H54 (cell line): ENCODE results near the gene LPP.
"Not testable (repeated sequence)": the region's sequence is repeated elsewhere in the genome, so short reads cannot be mapped to it uniquely, and the experiment has no call there.

Experiments
- DNase-seq: peaks from one replicate; pipeline ENCODE4 v3.0.0; 2011; ENCODE audit warnings: low spot score, mixed read lengths; ENCODE audit not compliant: insufficient read length
- FAIRE-seq: peaks from 3 replicates; lab custom pipeline; 2011; peaks lifted over from hg19 to GRCh38; lab: Jason Lieb, UNC
- POLR2A ChIP-seq: IDR thresholded peaks from 2 replicates; pipeline ENCODE4 v1.6.1; 2011; ENCODE audit warnings: low read depth, mild to moderate bottlenecking, low read length

Gene LPP

DNA sequence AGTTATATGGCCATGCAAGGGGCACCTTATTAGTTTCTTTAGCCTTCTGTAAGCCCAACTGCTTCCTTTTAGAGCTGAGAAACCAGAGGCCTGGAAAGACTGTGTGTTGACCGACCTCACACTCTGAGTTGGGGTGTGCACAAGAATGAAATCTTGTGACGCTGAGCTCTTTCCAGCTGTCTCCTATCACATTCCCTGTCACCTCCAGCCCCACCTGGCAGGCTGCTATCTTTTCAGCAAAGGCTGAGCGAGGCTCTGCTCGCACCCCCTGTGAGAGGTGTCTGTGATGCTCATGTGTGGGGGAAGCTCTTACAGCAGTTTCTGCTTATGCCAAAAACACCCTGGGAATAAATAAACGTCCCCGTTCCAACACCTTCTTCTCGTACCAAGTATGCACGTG lies 27.0 kb upstream of the LPP start:
- no peak for DNase-seq
- no peak for FAIRE-seq
- no peak for TF ChIP-seq POLR2A

DNA sequence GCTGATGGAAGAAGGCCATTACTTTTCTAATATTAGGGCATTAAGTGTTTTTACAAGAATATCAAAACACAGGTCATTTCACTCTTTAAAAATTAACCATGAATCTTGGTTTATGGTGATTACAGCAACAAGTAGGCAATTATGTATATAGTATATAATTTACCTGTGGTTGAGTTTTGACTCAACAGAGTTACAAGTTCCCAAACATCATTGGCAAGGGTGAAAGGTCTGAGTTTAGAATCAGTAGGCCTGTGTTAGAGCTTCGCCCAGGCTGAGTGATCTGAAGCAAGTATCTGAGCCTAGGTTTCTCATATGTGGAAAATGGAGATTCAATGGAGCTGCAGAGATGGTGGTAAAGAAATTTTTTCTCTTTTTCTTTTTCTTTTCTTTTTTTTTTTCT lies 25.1 kb upstream of the LPP start:
- DNase-seq: no peak
- no peak for FAIRE-seq
- TF ChIP-seq POLR2A: no peak

DNA sequence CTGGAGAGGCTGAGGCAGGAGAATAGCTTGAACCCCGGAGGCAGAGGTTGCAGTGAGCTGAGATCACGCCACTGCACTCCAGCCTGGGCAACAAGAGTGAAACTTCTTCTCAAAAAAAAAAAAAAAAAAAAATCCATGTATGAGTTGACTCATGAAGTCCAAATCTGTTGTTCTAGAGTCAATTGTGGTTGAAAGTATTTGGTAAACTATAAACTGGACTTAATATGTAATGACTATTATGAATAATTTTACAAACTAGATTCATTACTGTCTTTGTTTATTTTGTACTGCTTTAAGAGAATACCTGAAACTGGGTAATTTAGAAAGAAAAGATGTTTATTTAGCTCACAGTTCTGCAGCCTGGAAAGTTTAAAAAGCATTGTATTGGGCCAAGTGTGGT lies 22.9 kb upstream of the LPP start:
- not testable (repeated sequence) for DNase-seq, FAIRE-seq

DNA sequence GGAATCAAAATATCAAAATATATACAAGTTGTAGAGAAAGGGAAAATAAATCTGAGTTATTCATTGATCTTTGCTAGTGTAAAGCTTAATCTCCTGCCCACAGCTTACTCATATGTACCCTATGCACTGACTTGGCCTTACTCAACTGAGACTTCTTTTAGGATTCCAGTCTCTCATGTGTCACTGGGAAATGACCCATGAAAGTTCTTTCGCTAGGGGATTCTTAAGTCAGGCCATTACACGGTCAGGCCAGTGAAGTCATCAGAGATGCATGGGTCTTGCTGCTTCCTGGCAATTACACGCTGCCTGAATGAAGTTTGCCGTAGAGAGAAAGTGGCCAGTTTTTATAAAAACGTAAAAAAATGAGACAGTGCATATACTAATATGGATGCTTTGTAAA lies 20.7 kb upstream of the LPP start:
- no peak for DNase-seq
- TF ChIP-seq POLR2A: no peak
- FAIRE-seq: no peak

DNA sequence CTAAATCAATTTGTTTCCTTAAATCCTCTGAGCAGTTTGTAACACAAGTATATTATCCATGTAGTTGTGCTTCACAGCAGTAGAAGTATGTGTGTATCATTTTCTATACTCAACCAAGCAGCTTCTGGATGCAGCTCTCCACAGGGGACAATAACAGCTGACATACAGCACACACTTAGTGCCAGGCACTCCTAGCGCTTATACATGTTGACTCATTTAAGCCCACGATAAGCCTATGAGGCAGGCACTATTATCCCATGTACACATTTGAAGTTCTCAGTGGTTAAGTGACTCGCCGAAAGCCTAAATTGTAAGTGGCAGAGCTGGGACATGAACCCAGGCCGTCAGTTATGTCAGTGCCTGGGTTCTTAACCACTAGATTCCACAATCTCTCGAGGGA lies 20.3 kb upstream of the LPP start:
- TF ChIP-seq POLR2A: no peak
- no peak for DNase-seq
- peak; percentile 65 for FAIRE-seq

DNA sequence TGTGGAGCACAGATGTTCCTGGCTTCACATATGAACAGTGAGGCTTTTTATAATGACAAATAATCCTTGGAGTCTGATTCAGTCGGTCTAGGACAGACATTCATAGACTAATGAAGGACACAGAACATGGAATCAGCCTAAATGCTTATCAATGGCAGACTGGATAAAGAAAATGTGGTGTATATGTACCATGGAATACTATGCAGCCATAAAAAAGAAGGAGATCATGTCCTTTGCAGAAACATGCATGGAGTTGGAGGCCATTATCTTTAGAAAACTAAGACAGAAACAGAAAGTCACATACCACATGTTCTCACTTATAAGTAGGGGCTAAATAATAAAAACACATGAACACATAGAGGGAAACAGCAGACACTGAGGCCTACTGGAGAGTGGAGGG lies 19.9 kb upstream of the LPP start:
- no peak for FAIRE-seq
- no peak for TF ChIP-seq POLR2A
- DNase-seq: no peak

DNA sequence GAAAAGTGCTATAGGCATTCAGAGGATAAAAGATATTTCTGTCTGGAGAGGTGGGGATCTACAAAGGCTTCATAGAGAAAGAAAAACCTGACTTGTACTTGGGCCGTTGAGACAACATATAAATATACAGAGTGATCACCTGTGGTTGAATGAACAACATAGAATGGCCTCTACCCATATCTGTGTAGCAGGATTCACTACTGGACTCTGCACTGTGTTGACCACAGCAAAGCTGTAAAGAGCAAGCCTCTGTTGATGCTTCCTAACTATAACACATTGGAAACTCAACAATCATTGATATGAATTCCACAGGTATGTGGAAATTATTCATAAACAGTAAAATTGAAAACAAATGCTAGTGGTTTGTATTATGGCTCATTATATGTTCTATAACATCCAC lies 19.1 kb upstream of the LPP start:
- no peak for TF ChIP-seq POLR2A
- DNase-seq (no peak), FAIRE-seq (no peak)

DNA sequence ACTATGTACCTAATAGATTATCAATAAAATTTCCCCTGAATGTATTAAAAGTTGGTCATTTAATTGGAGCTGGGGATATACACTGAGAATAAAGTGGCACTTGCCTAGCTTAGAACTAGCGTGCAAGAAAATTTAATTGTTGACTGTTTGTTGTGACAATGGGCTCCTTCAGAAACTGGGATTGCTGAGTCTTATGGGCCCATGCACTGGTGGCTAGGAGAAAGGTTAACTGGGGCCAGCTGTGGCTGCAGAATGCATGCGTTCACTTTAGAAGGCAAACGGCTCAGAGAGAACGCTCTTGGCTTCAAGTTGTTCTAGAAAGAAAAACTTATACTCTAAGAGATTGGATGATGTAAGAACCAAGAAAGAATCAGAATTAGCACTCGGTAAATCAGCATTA lies 18.7 kb upstream of the LPP start:
- no peak for DNase-seq
- no peak for FAIRE-seq
- no peak for TF ChIP-seq POLR2A

DNA sequence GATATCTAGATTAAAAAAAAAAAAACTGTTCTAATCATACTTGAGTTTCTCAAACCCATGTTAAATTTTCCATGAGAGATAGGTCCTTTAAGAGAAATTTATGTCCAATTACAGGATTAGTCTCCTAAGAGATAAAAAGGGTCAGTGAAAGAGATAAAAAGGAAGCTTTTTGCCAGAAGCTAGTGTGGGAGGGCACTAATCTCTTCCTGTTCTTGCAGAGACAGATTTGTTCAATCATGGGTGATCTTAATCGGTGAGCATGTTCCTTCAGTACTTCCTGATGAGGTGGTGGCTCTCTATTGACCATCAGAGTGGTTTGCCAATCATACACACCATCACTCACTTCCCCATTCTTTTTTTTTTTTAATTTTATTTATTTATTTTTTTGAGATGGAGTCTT lies 16.9 kb upstream of the LPP start:
- no peak for FAIRE-seq
- TF ChIP-seq POLR2A: no peak

DNA sequence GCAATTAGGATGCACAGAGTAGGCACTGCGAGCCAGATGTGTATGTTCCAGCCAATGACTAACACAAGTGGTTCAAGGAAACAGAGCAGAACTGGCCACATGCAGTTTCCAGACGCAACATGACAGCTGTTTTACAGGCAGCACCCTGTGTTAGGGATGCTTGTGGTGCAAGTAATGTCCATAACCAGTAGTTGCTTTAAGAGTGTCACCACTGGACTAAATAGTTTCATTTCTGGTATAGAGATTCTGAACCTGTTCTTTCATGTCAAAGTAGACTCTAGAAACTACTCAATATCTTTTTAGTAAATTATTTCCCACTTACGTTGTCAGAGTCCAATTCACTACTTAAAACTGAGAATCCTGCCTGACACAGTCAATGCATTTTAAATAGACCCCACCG lies 14.5 kb upstream of the LPP start:
- no peak for TF ChIP-seq POLR2A
- DNase-seq (no peak), FAIRE-seq (peak; percentile 23)

More for the DNA sequence above, 16.9 kb upstream of the LPP start:
- no peak for DNase-seq

DNA sequence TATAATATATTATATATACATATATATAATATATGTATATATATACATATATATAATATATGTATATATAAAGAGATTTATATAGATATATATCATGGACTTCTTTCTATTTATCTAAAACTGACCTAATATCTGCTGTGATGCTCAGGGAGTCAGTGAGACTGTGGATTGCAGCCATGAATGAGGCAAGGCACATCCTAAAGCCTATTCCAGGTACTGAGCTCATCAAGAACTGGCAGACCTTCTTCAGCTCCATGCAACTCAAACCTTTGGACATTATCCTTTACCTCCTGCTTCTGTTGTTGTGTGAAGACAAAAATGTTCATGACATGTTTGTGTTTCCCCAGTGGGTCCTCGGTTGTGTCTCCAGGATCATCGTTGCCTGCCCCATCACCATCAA lies 7.7 kb upstream of the LPP start:
- no peak for TF ChIP-seq POLR2A
- no peak for DNase-seq
- FAIRE-seq: no peak

DNA sequence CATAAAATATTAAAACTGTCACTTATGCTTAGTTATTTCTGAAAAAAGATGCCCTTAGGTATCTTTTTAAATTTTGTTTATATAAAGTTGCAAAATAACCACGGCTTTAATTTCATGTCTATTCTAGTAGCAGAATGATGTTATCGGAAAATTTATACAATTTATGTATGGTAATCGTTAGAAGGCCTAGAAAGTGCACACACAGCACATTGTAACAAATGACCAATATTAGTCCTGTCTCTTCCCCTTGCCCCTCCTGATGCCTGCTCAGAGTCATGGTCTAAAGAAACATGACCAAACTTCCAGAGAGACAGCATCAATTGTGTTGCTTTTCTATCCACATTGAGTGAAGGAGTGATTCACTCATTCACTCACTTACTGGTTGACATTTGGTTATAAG lies 6.2 kb upstream of the LPP start:
- no peak for TF ChIP-seq POLR2A
- DNase-seq (no peak), FAIRE-seq (no peak)

DNA sequence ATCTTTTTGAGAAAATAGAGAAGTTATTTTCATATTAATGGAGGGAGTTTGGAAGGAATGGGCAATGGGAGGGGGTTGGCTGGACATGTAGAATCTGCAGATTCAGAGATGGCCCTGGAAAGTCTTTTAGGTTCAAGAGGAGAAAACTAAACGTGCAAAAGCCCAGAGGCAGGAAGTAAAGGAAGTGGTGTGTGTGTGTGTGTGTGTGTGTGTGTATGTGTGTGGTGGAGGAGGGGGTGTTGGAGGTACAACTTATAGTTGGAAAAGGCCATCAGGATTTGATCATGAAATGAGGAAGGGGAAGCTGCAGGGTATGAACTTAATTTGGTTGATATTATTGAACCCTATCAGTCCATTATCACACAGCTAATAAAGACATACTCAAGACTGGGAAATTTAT lies 5.6 kb upstream of the LPP start:
- no peak for TF ChIP-seq POLR2A
- DNase-seq: no peak
- FAIRE-seq: no peak

DNA sequence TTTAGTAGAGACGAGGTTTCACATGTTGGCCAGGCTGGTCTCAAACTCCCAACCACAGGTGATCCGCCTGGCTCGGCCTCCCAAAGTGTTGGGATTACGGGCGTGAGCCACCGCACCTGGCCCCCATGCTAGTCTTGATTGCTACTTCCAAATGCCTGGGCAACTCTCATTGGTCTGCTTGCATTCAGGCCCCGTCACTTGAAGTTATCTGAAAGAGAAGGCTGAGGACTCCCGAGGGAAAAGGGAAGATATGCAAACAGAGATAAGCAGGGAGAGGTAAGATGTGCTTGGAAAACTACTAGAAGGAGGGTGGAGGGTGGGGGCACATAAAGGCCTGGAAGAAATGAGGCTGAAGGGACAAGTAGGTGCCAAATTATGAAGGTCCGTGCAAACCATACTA lies 4.4 kb upstream of the LPP start:
- TF ChIP-seq POLR2A: no peak
- FAIRE-seq: no peak
- no peak for DNase-seq

DNA sequence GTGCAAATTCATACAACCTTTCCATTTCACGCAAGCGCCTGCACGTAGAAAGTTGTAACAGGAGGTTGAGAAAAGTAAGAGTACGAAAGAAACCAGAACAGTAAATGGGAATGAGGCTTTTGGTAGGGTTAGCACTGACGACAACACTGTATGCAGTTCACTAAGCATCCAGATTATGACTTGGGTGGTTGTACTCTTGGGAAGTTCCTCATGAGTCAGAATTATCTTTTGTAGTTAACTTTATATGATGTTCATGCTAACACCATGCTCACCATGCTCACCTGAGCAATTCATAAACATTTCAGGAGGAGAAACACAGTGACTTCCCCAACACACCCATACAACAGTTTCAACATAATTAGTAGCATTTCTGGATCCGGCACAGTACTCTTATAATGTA lies 3.0 kb upstream of the LPP start:
- DNase-seq (no peak), FAIRE-seq (no peak)
- no peak for TF ChIP-seq POLR2A

DNA sequence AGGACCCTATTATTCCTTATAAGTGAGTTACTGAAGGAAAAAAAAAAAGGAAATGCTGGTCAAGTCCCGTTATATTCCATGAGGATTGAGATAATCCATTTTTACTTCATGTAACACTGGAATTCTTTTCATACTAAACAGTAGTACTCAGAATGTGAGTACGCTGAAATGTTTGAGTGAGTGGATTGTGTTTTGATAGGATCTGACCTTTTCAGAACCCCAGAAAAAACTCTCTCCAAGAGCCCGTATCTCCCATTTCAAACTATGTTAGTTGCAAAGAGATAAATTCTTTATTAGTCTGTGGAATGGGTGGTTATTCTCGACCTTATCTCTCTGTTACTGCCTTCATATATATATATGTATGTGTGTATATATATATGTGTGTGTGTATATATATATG lies 2.5 kb upstream of the LPP start:
- DNase-seq (no peak), FAIRE-seq (no peak)
- TF ChIP-seq POLR2A: no peak
